Measurements from ENCODE around the gene XYLT1.

The XYLT1 gene

DNA sequence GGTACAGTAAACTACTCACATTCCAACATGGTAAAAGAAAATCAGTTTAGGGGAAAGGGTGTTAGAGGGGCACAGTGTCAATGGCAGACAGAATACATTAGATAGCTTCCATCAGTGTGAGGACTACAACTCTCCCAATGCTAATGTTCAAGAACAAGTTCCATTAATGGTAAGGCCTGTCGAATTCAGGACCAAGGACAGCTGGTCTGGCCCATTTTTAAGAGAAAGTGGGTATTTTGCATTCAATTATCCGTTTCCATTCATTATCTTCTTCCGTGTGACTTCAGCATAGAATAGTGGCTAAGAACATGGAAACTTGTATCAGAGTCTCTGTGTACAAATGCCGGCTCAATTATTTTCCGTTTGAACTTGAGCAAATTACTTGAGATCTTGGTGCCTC lies 98.4 kb downstream of the XYLT1 start:
- no peak for DNase-seq (ENCODE audit: low read depth in 2 of 2)

DNA sequence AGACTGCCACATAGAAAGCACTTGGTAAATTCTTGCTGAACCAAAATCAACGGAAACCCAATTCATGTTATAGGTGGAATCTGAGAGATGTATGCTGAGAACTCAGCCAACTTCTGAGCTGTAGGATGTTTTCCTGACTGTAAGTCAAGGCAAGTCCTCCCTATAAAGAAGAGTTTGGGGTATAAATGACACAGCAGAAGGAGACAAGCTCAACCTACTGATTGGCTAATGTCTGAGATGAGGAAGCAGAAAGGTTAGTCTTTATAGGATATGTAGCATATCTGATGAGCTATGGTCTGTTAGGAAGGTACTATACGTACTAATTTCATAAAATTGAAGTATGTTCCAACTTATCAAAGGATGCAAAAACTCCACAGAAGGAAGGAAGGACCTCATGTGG lies 99.5 kb downstream of the XYLT1 start:
- no peak for DNase-seq (ENCODE audit: low read depth in 2 of 2)

DNA sequence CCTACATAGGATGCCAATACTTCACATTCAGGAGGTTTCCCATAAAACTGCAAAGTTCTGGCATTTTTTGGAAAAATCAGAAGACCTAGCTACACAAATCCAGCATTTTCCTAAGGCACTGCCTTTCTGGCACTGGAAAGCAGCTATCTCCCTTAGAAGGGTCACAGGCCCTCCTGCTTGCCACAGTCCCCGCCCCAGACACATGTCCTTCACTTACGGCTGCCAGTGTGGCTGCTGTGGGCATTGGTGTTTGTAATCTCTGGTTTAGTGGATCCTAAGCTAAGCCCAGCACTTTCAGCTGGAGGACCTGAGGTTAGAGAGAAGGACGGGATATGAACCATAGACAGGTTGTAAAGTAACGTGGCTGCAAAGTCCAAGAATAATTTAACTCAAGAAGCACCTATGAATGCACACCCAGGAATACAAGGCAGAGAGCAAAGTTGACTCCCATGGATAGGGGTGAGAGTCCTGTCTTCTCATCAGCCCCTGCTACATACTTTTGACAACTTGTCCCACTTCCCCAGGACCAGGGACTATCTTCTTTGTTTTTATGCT lies 100.0 kb downstream of the XYLT1 start:
- DNase-seq (ENCODE audit: low read depth in 2 of 2), result no peak

- no peak for DNase-seq (ENCODE audit: low read depth in 2 of 2)
These were observed 100.5 kb downstream of the XYLT1 start for GRCh38 chr16:17370223-17370707.

DNA sequence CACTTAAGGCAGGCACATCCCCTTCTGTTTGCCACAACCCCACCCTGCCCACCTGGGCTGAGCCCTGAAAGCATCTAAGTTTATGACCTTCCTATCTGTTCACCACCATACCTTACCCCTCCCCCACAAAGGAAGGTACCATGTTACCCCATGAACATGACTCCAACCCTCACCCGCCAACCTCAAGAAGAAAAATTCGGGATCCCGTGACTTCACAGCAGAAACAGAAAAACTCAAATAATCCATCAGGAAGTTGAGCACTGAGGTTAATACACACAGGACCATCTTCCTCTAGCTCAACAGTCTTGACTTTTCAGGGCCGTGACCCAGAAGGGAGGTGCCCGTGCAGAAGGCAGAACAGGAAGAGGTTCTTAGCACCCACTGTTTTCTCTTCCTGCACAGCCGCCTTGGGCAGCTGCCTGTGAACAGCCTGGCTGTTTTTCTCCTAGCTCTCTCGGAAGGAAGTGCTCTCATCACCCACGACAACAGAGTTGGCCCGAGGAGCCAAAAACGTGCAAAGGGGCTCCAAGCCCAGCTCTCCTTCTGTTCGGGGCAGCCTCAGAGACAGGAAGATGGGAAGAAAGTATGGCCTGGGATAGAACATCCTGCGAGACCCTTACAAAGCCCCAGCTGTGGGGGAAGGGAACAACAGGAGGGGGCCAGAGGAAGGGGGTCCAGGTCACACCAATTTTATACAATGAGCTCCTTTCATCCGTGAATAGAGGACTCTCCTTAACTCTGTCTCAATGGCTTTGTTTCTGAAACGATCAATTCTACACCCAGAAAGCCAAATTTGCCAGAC lies 101.1 kb downstream of the XYLT1 start:
- DNase-seq (ENCODE audit: low read depth in 2 of 2), result peak; percentile 26 to 38

DNA sequence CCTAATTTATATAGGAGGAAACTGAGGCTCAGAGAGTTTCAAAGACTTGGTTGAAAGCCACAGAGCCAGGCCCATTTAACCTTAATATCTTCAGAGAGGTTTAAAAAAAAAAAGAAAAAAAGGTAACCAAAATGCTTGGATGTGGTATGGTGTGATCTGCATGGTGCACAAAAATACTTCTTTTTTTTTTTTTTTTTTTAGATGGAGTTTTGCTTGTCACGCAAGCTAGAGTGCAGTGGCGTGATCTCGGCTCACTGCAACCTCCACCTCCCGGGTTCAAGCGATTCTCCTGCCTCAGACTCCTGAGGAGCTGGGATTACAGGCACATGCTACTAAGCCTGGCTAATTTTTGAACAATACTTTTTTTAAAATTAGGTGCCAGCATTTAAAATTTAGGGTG lies 101.8 kb downstream of the XYLT1 start:
- DNase-seq (ENCODE audit: low read depth in 2 of 2), result no peak

- DNase-seq (ENCODE audit: low read depth in 2 of 2), result no peak
These were observed 102.3 kb downstream of the XYLT1 start for GRCh38 chr16:17368446-17368845.

GRCh38 chr16:17367923-17368322 lies 102.8 kb downstream of the XYLT1 start:
- no peak for DNase-seq (ENCODE audit: low read depth in 2 of 2)

GRCh38 chr16:17367036-17367435 lies 103.7 kb downstream of the XYLT1 start:
- DNase-seq (ENCODE audit: low read depth in 2 of 2), result no peak

DNA sequence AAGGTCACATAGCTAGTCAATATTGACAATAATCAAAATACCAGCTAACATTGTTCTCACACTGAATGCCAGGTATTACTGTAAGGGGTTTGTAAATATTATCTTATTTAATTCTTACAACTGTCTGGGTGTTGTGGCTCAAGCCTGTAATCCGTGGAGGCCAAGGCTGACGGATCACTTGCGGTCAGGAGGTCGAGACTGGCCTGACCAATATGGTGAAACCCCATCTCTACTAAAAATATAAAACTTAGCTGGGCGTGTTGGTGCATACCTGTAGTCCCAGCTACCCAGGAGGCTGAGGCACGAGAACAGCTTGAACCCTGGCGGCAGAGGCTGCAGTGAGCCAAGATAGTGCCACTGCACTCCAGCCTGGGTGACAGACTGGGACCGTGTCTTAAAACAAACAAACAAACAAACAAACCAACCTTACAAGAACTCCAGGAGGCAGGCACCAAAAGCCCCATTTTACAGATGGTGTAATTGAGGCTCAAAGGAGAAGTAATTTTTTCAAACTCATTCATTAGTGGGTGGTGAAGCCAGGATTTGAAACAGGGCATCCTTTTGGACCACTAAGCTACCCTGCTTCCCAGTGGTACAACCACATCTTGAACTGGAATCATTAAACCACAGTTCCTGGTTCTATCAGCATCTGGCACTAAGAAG lies 104.3 kb downstream of the XYLT1 start:
- no peak for DNase-seq (ENCODE audit: low read depth in 2 of 2)

GRCh38 chr16:17365591-17366298 lies 105.0 kb downstream of the XYLT1 start:
- DNase-seq (ENCODE audit: low read depth in 2 of 2), result no peak

- DNase-seq (ENCODE audit: low read depth in 2 of 2), result no peak
These were observed 105.6 kb downstream of the XYLT1 start for GRCh38 chr16:17365211-17365541.

- no peak for DNase-seq (ENCODE audit: low read depth in 2 of 2)
These were observed 106.2 kb downstream of the XYLT1 start for GRCh38 chr16:17364319-17365210.

GRCh38 chr16:17362946-17363345 lies 107.8 kb downstream of the XYLT1 start:
- DNase-seq (ENCODE audit: low read depth in 2 of 2), result no peak

- no peak for DNase-seq (ENCODE audit: low read depth in 2 of 2)
These were observed 108.6 kb downstream of the XYLT1 start for GRCh38 chr16:17362183-17362582.

DNA sequence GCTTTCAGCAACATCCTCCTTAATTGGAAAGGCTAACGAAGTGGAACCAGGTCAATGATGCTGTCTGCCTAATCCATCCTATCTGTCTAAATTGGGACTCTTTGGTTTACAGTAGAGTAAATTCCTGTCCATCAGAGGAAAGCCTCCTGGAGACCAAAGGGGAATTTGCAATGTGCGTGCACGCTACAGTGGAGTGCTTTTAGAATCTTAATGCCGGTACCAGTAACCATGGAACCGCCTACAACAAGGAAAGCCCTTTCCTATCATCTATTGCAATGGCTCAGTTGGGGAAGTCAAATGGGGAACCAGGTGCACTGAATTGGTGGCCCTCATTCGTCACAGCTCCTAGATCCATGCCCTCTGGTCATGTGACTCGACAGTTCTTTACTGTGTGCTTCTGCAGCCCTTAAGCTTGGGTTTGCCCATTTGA lies 110.1 kb downstream of the XYLT1 start:
- DNase-seq (ENCODE audit: low read depth in 2 of 2), result no peak

GRCh38 chr16:17359788-17360390 lies 110.9 kb downstream of the XYLT1 start:
- peak; percentile 42 to 53 for DNase-seq (ENCODE audit: low read depth in 2 of 2)

- no peak for DNase-seq (ENCODE audit: low read depth in 2 of 2)
These were observed 111.9 kb downstream of the XYLT1 start for GRCh38 chr16:17358846-17359245.

DNA sequence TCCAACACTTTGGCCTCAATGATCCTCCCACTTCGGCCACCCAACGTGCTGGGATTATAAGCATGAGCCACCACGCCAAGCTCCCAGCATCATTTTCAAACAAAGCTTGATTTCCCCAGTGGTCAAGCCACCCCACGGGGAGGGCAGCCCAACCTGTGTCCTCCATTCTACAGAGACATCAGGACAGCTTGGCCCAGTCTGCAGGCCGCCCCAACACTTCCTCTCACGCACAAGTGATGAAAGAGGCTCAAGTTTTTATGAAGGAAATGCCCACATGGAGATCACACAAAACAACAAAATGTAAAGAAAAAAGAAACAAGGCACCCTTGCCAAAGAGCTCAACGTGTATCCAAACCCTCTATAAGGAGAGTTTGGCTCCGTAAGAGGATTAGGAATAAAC lies 112.4 kb downstream of the XYLT1 start:
- no peak for DNase-seq (ENCODE audit: low read depth in 2 of 2)

- no peak for DNase-seq (ENCODE audit: low read depth in 2 of 2)
These were observed 113.3 kb downstream of the XYLT1 start for GRCh38 chr16:17357307-17358062.
